Testis (tissue), 3 donors: ENCODE data around the gene IRF3. TPM values are rescaled to one million over a fixed set of nuclear protein-coding genes. Genes with fewer than 3 reads are reported as not detected.

ENCODE experiments used
- DNase-seq: peaks from one replicate; pipeline ENCODE4 v3.0.0-alpha.2; 2019
- H3K27ac ChIP-seq, 2 donors: fragments of 200-600 bp; sonication (generic); one replicate each; pipeline ENCODE4 v1.5.1; 2019
- H3K27me3 ChIP-seq: fragments of 200-600 bp; sonication (generic); one replicate; pipeline ENCODE4 v1.5.1; 2019
- H3K36me3 ChIP-seq: fragments of 200-600 bp; sonication (generic); one replicate; pipeline ENCODE4 v1.5.1; 2017; ENCODE audit warnings: low read depth; ENCODE audit errors: missing control alignments
- H3K4me1 ChIP-seq: fragments of 200-600 bp; sonication (generic); one replicate; pipeline ENCODE4 v1.5.1; 2019
- H3K4me3 ChIP-seq, 2 donors: fragments of 200-600 bp; sonication (generic); one replicate each; pipeline ENCODE4 v1.5.1; 2017 to 2019
- H3K9me3 ChIP-seq: fragments of 200-600 bp; sonication (generic); one replicate; pipeline ENCODE4 v1.5.1; 2017
- CTCF ChIP-seq, 3 experiments: fragments of 450-650 bp in 2 of 3; fragments of 200-600 bp in 1 of 3; sonication (generic) in 1 of 3; IDR thresholded peaks; one replicate each; pipeline ENCODE4 v1.5.1; 2016 to 2019; ENCODE audit warnings: antibody characterized with exemption in 3 of 3, mild to moderate bottlenecking in 2 of 3, moderate library complexity in 1 of 3
- POLR2A ChIP-seq: fragments of 450-650 bp; IDR thresholded peaks from one replicate; pipeline ENCODE4 v1.6.1; 2017; ENCODE audit warnings: antibody characterized with exemption, mild to moderate bottlenecking, moderate library complexity
- WGBS, 2 donors: methylation state at CpG; one replicate each; pipeline ENCODE4 v1.1.5; 2018; 5-methylcytosine and 5-hydroxymethylcytosine counted together
- intact Hi-C: fragments of 100-400 bp; cut with DNase I; formaldehyde crosslinking; loops from one replicate; pipeline ENCODE4 v1.15.1; 2023; ENCODE audit warnings: low total_unique reads
- polyA plus RNA-seq: library from polyadenylated mRNA; stranded (reverse); fragments of 350-450 nt; fragmentation: Illumina TruSeq; extraction: RNeasy Lipid Tissue Mini Kit (QIAGEN cat#74804); gene quantifications from one replicate; pipeline ENCODE4 v1.2.3, GENCODE V29; 2014; ENCODE audit warnings: low read depth, low replicate concordance; ENCODE audit not compliant: insufficient read depth
- total RNA-seq, 2 donors: library from RNA; depleted of rRNA; stranded (reverse); fragments of >200 nt; gene quantifications; one replicate each; pipeline ENCODE4 v1.2.3, GENCODE V29; 2016

Gene IRF3
- total and polyA plus RNA-seq, 3 donors from 2014 or later = 34.9 to 51.6 (median 50.1) TPM

- no peak for DNase-seq
- no peak for TF ChIP-seq CTCF (IDR thresholded peaks at IDR 0.05)
- TF ChIP-seq POLR2A = no peak
- WGBS, 2 donors = 78 to 90% methylated on average over 6 to 12 of the region's 12 CpGs
- no peak overlapping the region for H3K27ac ChIP-seq
- no peaks in the 10 kb centered on the region for H3K27me3 ChIP-seq
- no peaks in the 10 kb centered on the region for H3K9me3 ChIP-seq
- intact Hi-C loops = no loop called here
- no peaks in the 10 kb centered on the region for H3K36me3 ChIP-seq
- no peak overlapping the region for H3K4me3 ChIP-seq
- H3K4me1 ChIP-seq = peaks cover 10% of the 10 kb centered on the region
Measured at GRCh38 chr19:49663224-49663623, 2.4 kb downstream of the IRF3 start.

- no peaks in the 10 kb centered on the region for H3K27me3 ChIP-seq
- no peaks in the 10 kb centered on the region for H3K9me3 ChIP-seq
- H3K4me1 ChIP-seq = peaks cover 10% of the 10 kb centered on the region
- intact Hi-C loops = no loop called here
- TF ChIP-seq CTCF (IDR thresholded peaks at IDR 0.05) (no peak), POLR2A (no peak)
- no peaks in the 10 kb centered on the region for H3K36me3 ChIP-seq
- 92% methylated on average over 12 of the region's 16 CpGs; no CpG with 5 or more reads in 1 of the 2 donors for WGBS, 2 donors
- H3K4me3 ChIP-seq = no peak overlapping the region
- no peak for DNase-seq
- no peak overlapping the region for H3K27ac ChIP-seq
Measured at GRCh38 chr19:49662011-49662410, 3.6 kb downstream of the IRF3 start.

- TF ChIP-seq POLR2A (no peak), CTCF (IDR thresholded peaks at IDR 0.05) (no peak)
- intact Hi-C loops = no loop called here
- 85 to 90% methylated on average over 2 to 15 of the region's 15 CpGs for WGBS, 2 donors
- Histone ChIP-seq H3K36me3 (no peaks in the 10 kb centered on the region), H3K4me3 (no peak overlapping the region), H3K27ac (no peak overlapping the region), H3K4me1 (peaks cover 4% of the 10 kb centered on the region), H3K9me3 (no peaks in the 10 kb centered on the region), H3K27me3 (no peaks in the 10 kb centered on the region)
- no peak for DNase-seq
Measured at GRCh38 chr19:49660338-49660961, 5.2 kb downstream of the IRF3 start.

GRCh38 chr19:49658566-49659442, 6.9 kb downstream of the IRF3 start:
- no peaks in the 10 kb centered on the region for H3K9me3 ChIP-seq
- DNase-seq = no peak
- intact Hi-C loops = no loop called here
- WGBS, 2 donors = 86 to 96% methylated on average over 6 to 12 of the region's 12 CpGs
- H3K4me1 ChIP-seq = no peaks in the 10 kb centered on the region
- H3K27ac ChIP-seq = no peak overlapping the region
- TF ChIP-seq POLR2A = no peak
- no peak for TF ChIP-seq CTCF (IDR thresholded peaks at IDR 0.05)
- no peaks in the 10 kb centered on the region for H3K27me3 ChIP-seq
- no peak overlapping the region for H3K4me3 ChIP-seq
- H3K36me3 ChIP-seq = no peaks in the 10 kb centered on the region
